ENCODE data around the gene ADAM19.

DNA sequence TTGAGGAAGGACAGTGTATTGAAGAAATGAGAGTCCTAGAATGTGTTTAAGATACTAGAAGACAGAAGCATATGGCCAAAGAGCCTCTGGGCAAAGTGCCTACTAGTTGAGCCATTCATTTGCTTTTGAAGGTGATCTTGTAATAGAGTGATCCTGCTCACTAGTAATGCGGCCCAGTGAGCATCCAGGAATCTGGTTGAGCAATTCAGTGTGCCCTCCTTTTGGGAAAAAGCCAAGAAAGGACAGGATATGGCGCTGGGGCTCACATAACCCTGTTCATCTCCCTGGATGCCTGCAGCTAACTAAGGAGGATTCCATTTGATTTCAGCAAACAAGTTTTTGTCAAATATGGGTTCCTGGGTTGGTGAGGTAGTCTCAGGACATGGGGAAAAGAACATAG, 16.3 kb downstream of the ADAM19 start:
- TF ChIP-seq, protein P1, sequence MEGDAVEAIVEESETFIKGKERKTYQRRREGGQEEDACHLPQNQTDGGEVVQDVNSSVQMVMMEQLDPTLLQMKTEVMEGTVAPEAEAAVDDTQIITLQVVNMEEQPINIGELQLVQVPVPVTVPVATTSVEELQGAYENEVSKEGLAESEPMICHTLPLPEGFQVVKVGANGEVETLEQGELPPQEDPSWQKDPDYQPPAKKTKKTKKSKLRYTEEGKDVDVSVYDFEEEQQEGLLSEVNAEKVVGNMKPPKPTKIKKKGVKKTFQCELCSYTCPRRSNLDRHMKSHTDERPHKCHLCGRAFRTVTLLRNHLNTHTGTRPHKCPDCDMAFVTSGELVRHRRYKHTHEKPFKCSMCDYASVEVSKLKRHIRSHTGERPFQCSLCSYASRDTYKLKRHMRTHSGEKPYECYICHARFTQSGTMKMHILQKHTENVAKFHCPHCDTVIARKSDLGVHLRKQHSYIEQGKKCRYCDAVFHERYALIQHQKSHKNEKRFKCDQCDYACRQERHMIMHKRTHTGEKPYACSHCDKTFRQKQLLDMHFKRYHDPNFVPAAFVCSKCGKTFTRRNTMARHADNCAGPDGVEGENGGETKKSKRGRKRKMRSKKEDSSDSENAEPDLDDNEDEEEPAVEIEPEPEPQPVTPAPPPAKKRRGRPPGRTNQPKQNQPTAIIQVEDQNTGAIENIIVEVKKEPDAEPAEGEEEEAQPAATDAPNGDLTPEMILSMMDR (IDR thresholded peaks at IDR 0.05; ENCODE audit: poor library complexity, severe bottlenecking): no peak
- no peak for TF ChIP-seq EZH2 (IDR thresholded peaks at IDR 0.05; ENCODE audit: borderline replicate concordance, insufficient read depth, low read length, poor library complexity, severe bottlenecking)
- TF ChIP-seq RAD21 (conservative IDR thresholded peaks at IDR 0.05): no peak
- no peak for TF ChIP-seq POLR2AphosphoS5 (IDR thresholded peaks at IDR 0.05)
- no peak for TF ChIP-seq EP300 (conservative IDR thresholded peaks at IDR 0.05; ENCODE audit: poor library complexity, severe bottlenecking)
